NB4 (cell line): ENCODE measurements around the gene NOA1.

Experiments used
- DNase-seq: peaks from one replicate; pipeline ENCODE4 v3.0.0; 2010; ENCODE audit warnings: low read depth
- H3K4me3 ChIP-seq: one replicate; pipeline ENCODE4 v1.5.1; 2011; ENCODE audit warnings: mild to moderate bottlenecking, low read depth, low read length, moderate library complexity
- CTCF ChIP-seq: IDR thresholded peaks from one replicate; pipeline ENCODE4 v1.5.1; 2012; ENCODE audit warnings: low read depth, low read length
- MAX ChIP-seq: IDR thresholded peaks from 2 replicates; pipeline ENCODE4 v1.6.1; 2011; ENCODE audit warnings: low read depth, low read length
- MYC ChIP-seq: IDR thresholded peaks from 2 replicates; pipeline ENCODE4 v1.6.1; 2011; ENCODE audit warnings: low read depth, low read length
- POLR2A ChIP-seq: IDR thresholded peaks from 2 replicates; pipeline ENCODE4 v1.6.1; 2011; ENCODE audit warnings: mild to moderate bottlenecking; ENCODE audit not compliant: insufficient read length; ENCODE audit errors: extremely low read depth

Gene NOA1

GRCh38 chr4:56981795-56982201 is 4.4 kb upstream of the NOA1 start:
- no peak for DNase-seq

GRCh38 chr4:56979421-56980072 is 2.1 kb upstream of the NOA1 start:
- peak; percentile 65 for DNase-seq
- TF ChIP-seq POLR2A (no peak), MAX (no peak), MYC (no peak), CTCF (no peak)
- H3K4me3 ChIP-seq = peak overlapping the region; percentile 91

More at GRCh38 chr4:56981795-56982201, 4.4 kb upstream of the NOA1 start:
- H3K4me3 ChIP-seq = peak overlapping the region; percentile 91
- no peak for TF ChIP-seq MAX
- TF ChIP-seq POLR2A = no peak
- TF ChIP-seq MYC = no peak
- TF ChIP-seq CTCF = no peak

- TF ChIP-seq MYC (peak; percentile 73), CTCF (no peak), POLR2A (peak; percentile 88), MAX (peak; percentile 85)
- DNase-seq = peak; percentile 98
- H3K4me3 ChIP-seq = peak within 1 kb of the TSS; percentile 91
These were observed 1.4 kb upstream of the NOA1 start, which contains the start of gene POLR2B for GRCh38 chr4:56978750-56979303. POLR2B (plus strand) TSS chr4:56978896; CDS start chr4:56978986, 90 bp downstream.

GRCh38 chr4:56976837-56977320 is 527 bp downstream of the NOA1 start:
- DNase-seq = no peak
- H3K4me3 ChIP-seq = peak overlapping the region; percentile 91
- TF ChIP-seq CTCF (no peak), POLR2A (no peak), MAX (no peak), MYC (no peak)

GRCh38 chr4:56976283-56976836 is 1.0 kb downstream of the NOA1 start:
- TF ChIP-seq POLR2A (no peak), MYC (no peak), CTCF (no peak), MAX (no peak)
- peak overlapping the region; percentile 91 for H3K4me3 ChIP-seq
- no peak for DNase-seq
